HepG2 (cell line): ENCODE measurements around the gene VPS37D. TPM values are rescaled to one million over a fixed set of nuclear protein-coding genes. Genes with fewer than 3 reads are reported as not detected.

ENCODE experiments used
- BHLHE40 ChIP-seq: IDR thresholded peaks from 2 replicates; pipeline ENCODE4 v1.6.1; 2011; ENCODE audit warnings: low read length, improper control_type of control experiment
- GABPA ChIP-seq, 2 experiments: IDR thresholded peaks; 2 replicates each; pipeline ENCODE4 v1.6.1; 2011 to 2016; ENCODE audit warnings: low read depth in 2 of 2, low read length in 1 of 2, missing biosample characterization in 1 of 2, missing genetic modification characterization in 1 of 2
- GATAD2A ChIP-seq: IDR thresholded peaks from 2 replicates; pipeline ENCODE4 v1.6.1; 2016
- MIXL1 ChIP-seq: IDR thresholded peaks from 2 replicates; pipeline ENCODE4 v1.6.1; 2016
- NFIB ChIP-seq: sonication (generic); formaldehyde crosslinking; IDR thresholded peaks from 2 replicates; pipeline ENCODE4 v1.9.0; 2021; ENCODE audit warnings: missing genetic modification reagents, mild to moderate bottlenecking, borderline replicate concordance
- ONECUT2 ChIP-seq: sonication (generic); formaldehyde crosslinking; IDR thresholded peaks from 2 replicates; pipeline ENCODE4 v1.4.0; 2020; ENCODE audit warnings: missing genetic modification reagents
- ZNF484 ChIP-seq: sonication (generic); formaldehyde crosslinking; IDR thresholded peaks from 2 replicates; pipeline ENCODE4 v1.5.1; 2020; ENCODE audit warnings: mild to moderate bottlenecking, low read depth, missing genetic modification reagents, borderline replicate concordance
- ZNF615 ChIP-seq: sonication (generic); formaldehyde crosslinking; IDR thresholded peaks from 2 replicates; pipeline ENCODE4 v1.5.0; 2020; ENCODE audit warnings: mild to moderate bottlenecking, missing genetic modification reagents, borderline replicate concordance
- ZNF616 ChIP-seq: sonication (generic); formaldehyde crosslinking; IDR thresholded peaks from 2 replicates; pipeline ENCODE4 v1.5.0; 2020; ENCODE audit warnings: low read depth, mild to moderate bottlenecking, missing genetic modification reagents
- ZNF776 ChIP-seq: sonication (generic); formaldehyde crosslinking; IDR thresholded peaks from 2 replicates; pipeline ENCODE4 v1.4.0; 2020; ENCODE audit warnings: mild to moderate bottlenecking, missing genetic modification reagents
- ZSCAN30 ChIP-seq: sonication (generic); formaldehyde crosslinking; IDR thresholded peaks from 2 replicates; pipeline ENCODE4 v1.5.0; 2020; ENCODE audit warnings: mild to moderate bottlenecking, missing genetic modification reagents
- polyA plus RNA-seq, 8 experiments: library from polyadenylated mRNA; depleted of rRNA in 3 of 8; stranded (reverse) in 7 of 8; unstranded in 1 of 8; fragments of >200 nt; fragmentation: Illumina TruSeq in 4 of 8; extraction: Trizol in 4 of 8; gene quantifications; 2 replicates each; pipeline versions ENCODE4 v1.2.1 to v1.2.3, GENCODE V29; 2011 to 2016; ENCODE audit warnings: low read depth in 4 of 8, missing spikeins in 1 of 8, mixed read lengths in 1 of 8; ENCODE audit not compliant: insufficient read depth in 1 of 8
- total RNA-seq, 5 experiments: library from RNA; depleted of rRNA; stranded (reverse); fragments of >200 nt; fragmentation: Illumina TruSeq; extraction: Trizol; gene quantifications; 2 replicates each; pipeline ENCODE4 v1.2.3, GENCODE V29; 2016; ENCODE audit warnings: low read depth in 1 of 5
- TF ChIP-seq, protein P1 (sequence below): sonication (generic); formaldehyde crosslinking; IDR thresholded peaks from 2 replicates; pipeline ENCODE4 v1.4.0; 2020; ENCODE audit warnings: mild to moderate bottlenecking, missing genetic modification reagents
- TF ChIP-seq, protein P2 (sequence below): sonication (generic); formaldehyde crosslinking; IDR thresholded peaks from 2 replicates; pipeline ENCODE4 v1.5.0; 2020; ENCODE audit warnings: mild to moderate bottlenecking, missing genetic modification reagents, borderline replicate concordance
- TF ChIP-seq, protein P3 (sequence below): IDR thresholded peaks from 2 replicates; pipeline ENCODE4 v1.6.1; 2012; ENCODE audit warnings: low read depth, low read length, improper control_type of control experiment
- TF ChIP-seq, protein P4 (sequence below): sonication (generic); formaldehyde crosslinking; IDR thresholded peaks from 2 replicates; pipeline ENCODE4 v1.4.0; 2020; ENCODE audit warnings: missing genetic modification reagents
- TF ChIP-seq, protein P5 (sequence below): sonication (generic); formaldehyde crosslinking; IDR thresholded peaks from 2 replicates; pipeline ENCODE4 v1.8.0; 2023; ENCODE audit warnings: mild to moderate bottlenecking, missing genetic modification reagents

The VPS37D gene
- total and polyA plus RNA-seq, 2 of the 13 experiments (the other 11 are each of a cell fraction or from before 2014, with no cell fraction given), result 3.8 to 6.3 TPM

DNA sequence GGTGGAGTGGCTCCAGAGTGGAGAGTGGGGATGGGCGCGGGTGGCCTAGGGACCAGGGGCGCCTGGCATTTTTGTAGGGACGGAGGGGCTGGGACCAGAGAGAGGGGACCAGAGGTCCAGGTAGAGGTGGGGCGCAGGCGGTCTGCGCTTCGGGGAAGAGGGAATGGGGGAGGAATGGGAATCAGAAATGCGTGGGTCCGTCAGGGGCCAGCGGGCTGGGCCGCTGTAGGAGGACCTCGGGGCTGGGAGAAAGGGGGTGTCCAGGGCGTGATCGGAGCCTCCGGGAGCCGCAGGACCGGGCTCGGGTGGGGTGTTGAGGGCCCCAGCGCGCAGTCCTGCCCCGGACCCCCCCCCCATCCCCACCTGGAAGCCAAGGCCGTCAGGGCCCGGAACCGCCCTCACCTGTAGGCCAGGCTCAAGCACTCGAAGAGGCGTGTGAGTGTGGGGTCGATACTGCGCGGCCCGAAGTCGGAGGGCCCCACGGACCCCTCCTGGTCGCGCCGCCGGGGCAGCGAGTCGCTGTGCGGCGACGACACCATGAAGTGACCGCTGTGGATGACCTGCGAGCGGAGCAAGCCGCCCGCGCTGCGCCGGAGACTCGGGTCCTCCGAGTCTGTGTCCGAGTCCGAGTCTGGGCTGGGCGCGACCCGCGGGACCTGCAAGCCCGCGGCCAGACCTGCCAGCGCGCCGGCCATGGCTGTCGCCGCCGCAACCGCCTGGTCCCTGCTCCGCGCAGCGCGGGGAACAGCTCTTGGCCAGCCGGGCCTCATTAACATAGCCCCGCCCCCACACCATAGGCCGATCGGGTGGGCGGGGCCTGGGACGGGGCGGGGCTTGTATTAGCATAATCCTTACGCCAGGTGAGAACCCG lies 43.6 kb upstream of the VPS37D start, which contains the start of gene MLXIPL (continued):
- TF ChIP-seq, protein P1, sequence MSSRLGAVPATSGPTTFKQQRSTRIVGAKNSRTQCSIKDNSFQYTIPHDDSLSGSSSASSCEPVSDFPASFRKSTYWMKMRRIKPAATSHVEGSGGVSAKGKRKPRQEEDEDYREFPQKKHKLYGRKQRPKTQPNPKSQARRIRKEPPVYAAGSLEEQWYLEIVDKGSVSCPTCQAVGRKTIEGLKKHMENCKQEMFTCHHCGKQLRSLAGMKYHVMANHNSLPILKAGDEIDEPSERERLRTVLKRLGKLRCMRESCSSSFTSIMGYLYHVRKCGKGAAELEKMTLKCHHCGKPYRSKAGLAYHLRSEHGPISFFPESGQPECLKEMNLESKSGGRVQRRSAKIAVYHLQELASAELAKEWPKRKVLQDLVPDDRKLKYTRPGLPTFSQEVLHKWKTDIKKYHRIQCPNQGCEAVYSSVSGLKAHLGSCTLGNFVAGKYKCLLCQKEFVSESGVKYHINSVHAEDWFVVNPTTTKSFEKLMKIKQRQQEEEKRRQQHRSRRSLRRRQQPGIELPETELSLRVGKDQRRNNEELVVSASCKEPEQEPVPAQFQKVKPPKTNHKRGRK (CRISPR knock-in tag), result no peak
- TF ChIP-seq, protein P2, sequence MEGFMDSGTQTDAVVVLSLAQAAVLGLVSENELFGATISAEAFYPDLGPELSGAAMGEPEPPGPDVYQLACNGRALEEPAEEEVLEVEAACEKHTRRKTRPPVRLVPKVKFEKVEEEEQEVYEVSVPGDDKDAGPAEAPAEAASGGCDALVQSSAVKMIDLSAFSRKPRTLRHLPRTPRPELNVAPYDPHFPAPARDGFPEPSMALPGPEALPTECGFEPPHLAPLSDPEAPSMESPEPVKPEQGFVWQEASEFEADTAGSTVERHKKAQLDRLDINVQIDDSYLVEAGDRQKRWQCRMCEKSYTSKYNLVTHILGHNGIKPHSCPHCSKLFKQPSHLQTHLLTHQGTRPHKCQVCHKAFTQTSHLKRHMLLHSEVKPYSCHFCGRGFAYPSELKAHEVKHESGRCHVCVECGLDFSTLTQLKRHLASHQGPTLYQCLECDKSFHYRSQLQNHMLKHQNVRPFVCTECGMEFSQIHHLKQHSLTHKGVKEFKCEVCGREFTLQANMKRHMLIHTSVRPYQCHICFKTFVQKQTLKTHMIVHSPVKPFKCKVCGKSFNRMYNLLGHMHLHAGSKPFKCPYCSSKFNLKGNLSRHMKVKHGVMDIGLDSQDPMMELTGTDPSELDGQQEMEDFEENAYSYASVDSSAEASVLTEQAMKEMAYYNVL (CRISPR knock-in tag), result 0 out of 2 replicates have a peak, but pooled peaks have one; percentile 27
- TF ChIP-seq GATAD2A (no peak), BHLHE40 (no peak), ZNF776 (CRISPR knock-in tag) (no peak), MIXL1 (CRISPR knock-in tag) (peak; percentile 65; the same call in 1 of the 2 replicates), NFIB (no peak), ZNF484 (CRISPR knock-in tag) (no peak), ONECUT2 (CRISPR knock-in tag) (no peak), GABPA (IDR thresholded peaks at IDR 0.05; ENCODE audit: low read depth, low read length) (no peak), GABPA (CRISPR knock-in tag; IDR thresholded peaks at IDR 0.05; ENCODE audit: low read depth) (no peak), ZSCAN30 (0 out of 2 replicates have a peak, but pooled peaks have one; percentile 31), ZNF616 (CRISPR knock-in tag) (0 out of 2 replicates have a peak, but pooled peaks have one; percentile 42), ZNF615 (no peak)
- TF ChIP-seq, protein P3, sequence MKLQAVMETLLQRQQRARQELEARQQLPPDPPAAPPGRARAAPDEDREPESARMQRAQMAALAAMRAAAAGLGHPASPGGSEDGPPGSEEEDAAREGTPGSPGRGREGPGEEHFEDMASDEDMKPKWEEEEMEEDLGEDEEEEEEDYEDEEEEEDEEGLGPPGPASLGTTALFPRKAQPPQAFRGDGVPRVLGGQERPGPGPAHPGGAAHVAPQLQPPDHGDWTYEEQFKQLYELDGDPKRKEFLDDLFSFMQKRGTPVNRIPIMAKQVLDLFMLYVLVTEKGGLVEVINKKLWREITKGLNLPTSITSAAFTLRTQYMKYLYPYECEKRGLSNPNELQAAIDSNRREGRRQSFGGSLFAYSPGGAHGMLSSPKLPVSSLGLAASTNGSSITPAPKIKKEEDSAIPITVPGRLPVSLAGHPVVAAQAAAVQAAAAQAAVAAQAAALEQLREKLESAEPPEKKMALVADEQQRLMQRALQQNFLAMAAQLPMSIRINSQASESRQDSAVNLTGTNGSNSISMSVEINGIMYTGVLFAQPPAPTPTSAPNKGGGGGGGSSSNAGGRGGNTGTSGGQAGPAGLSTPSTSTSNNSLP, result no peak
- TF ChIP-seq, protein P4, sequence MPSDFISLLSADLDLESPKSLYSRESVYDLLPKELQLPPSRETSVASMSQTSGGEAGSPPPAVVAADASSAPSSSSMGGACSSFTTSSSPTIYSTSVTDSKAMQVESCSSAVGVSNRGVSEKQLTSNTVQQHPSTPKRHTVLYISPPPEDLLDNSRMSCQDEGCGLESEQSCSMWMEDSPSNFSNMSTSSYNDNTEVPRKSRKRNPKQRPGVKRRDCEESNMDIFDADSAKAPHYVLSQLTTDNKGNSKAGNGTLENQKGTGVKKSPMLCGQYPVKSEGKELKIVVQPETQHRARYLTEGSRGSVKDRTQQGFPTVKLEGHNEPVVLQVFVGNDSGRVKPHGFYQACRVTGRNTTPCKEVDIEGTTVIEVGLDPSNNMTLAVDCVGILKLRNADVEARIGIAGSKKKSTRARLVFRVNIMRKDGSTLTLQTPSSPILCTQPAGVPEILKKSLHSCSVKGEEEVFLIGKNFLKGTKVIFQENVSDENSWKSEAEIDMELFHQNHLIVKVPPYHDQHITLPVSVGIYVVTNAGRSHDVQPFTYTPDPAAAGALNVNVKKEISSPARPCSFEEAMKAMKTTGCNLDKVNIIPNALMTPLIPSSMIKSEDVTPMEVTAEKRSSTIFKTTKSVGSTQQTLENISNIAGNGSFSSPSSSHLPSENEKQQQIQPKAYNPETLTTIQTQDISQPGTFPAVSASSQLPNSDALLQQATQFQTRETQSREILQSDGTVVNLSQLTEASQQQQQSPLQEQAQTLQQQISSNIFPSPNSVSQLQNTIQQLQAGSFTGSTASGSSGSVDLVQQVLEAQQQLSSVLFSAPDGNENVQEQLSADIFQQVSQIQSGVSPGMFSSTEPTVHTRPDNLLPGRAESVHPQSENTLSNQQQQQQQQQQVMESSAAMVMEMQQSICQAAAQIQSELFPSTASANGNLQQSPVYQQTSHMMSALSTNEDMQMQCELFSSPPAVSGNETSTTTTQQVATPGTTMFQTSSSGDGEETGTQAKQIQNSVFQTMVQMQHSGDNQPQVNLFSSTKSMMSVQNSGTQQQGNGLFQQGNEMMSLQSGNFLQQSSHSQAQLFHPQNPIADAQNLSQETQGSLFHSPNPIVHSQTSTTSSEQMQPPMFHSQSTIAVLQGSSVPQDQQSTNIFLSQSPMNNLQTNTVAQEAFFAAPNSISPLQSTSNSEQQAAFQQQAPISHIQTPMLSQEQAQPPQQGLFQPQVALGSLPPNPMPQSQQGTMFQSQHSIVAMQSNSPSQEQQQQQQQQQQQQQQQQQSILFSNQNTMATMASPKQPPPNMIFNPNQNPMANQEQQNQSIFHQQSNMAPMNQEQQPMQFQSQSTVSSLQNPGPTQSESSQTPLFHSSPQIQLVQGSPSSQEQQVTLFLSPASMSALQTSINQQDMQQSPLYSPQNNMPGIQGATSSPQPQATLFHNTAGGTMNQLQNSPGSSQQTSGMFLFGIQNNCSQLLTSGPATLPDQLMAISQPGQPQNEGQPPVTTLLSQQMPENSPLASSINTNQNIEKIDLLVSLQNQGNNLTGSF, result peak; percentile 85
- TF ChIP-seq, protein P5, sequence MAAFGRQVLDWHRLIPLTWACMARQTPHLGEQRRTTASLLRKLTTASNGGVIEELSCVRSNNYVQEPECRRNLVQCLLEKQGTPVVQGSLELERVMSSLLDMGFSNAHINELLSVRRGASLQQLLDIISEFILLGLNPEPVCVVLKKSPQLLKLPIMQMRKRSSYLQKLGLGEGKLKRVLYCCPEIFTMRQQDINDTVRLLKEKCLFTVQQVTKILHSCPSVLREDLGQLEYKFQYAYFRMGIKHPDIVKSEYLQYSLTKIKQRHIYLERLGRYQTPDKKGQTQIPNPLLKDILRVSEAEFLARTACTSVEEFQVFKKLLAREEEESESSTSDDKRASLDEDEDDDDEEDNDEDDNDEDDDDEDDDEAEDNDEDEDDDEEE (CRISPR knock-in tag), result peak; percentile 84; the same call in 1 of the 2 replicates
